ELR (cell line): ENCODE data around the gene STAC.
"Not testable (repeated sequence)": the region's sequence is repeated elsewhere in the genome, so short reads cannot be mapped to it uniquely, and the experiment has no call there.

Experiments
- DNase-seq: peaks from one replicate; pipeline ENCODE4 v3.0.0-alpha.2; 2015; ENCODE audit warnings: low read depth

Gene STAC

GRCh38 chr3:36520241-36521006 lies 140.1 kb downstream of the STAC start:
- DNase-seq: no peak

GRCh38 chr3:36521007-36521379 lies 140.7 kb downstream of the STAC start:
- no peak for DNase-seq

GRCh38 chr3:36524560-36524959 lies 144.3 kb downstream of the STAC start:
- no peak for DNase-seq

- peak; percentile 53 for DNase-seq
Measured at GRCh38 chr3:36525115-36525801, 145.0 kb downstream of the STAC start.

- DNase-seq: no peak
Measured at GRCh38 chr3:36538136-36538749, 157.9 kb downstream of the STAC start.

- DNase-seq: peak; percentile 46
Measured at GRCh38 chr3:36540888-36541518, 160.7 kb downstream of the STAC start.

GRCh38 chr3:36542186-36542585 lies 161.9 kb downstream of the STAC start:
- DNase-seq: no peak

- no peak for DNase-seq
Measured at GRCh38 chr3:36543276-36543997, 163.1 kb downstream of the STAC start.

- DNase-seq: no peak
Measured at GRCh38 chr3:36546226-36546625, 165.9 kb downstream of the STAC start.

- no peak for DNase-seq
Measured at GRCh38 chr3:36548712-36549111, 168.4 kb downstream of the STAC start.

GRCh38 chr3:36557021-36557707 lies 176.9 kb downstream of the STAC start:
- no peak for DNase-seq

- DNase-seq: no peak
Measured at GRCh38 chr3:36557708-36558421, 177.6 kb downstream of the STAC start.

GRCh38 chr3:36558961-36559360 lies 178.7 kb downstream of the STAC start:
- DNase-seq: no peak

- DNase-seq: no peak
Measured at GRCh38 chr3:36560685-36561084, 180.4 kb downstream of the STAC start.

GRCh38 chr3:36561601-36562000 lies 181.3 kb downstream of the STAC start:
- DNase-seq: no peak

- no peak for DNase-seq
Measured at GRCh38 chr3:36562945-36563344, 182.6 kb downstream of the STAC start.

GRCh38 chr3:36575241-36575640 lies 194.9 kb downstream of the STAC start:
- DNase-seq: no peak

- not testable (repeated sequence) for DNase-seq
Measured at GRCh38 chr3:36578418-36578817, 198.1 kb downstream of the STAC start.

- no peak for DNase-seq
Measured at GRCh38 chr3:36579746-36580145, 199.4 kb downstream of the STAC start.

GRCh38 chr3:36580716-36581115 lies 200.4 kb downstream of the STAC start:
- DNase-seq: no peak

GRCh38 chr3:36591959-36592358 lies 211.7 kb downstream of the STAC start:
- DNase-seq: peak; percentile 19
